Muscle layer of colon (tissue), 2 donors: ENCODE results near the gene P4HTM.

Source experiments
- H3K27ac ChIP-seq: one replicate; pipeline ENCODE4 v1.7.0; 2013; ENCODE audit warnings: low read depth, mild to moderate bottlenecking, low read length, moderate library complexity
- H3K27me3 ChIP-seq, 2 donors: one replicate each; pipeline ENCODE4 v1.7.0; 2013; ENCODE audit warnings: low read length in 2 of 2, mild to moderate bottlenecking in 2 of 2; ENCODE audit not compliant: insufficient read depth in 2 of 2, control insufficient read depth in 1 of 2
- H3K36me3 ChIP-seq: one replicate; pipeline ENCODE4 v1.7.0; 2013; ENCODE audit warnings: mild to moderate bottlenecking, low read length; ENCODE audit not compliant: insufficient read depth
- H3K4me1 ChIP-seq: one replicate; pipeline ENCODE4 v1.7.0; 2013; ENCODE audit warnings: mild to moderate bottlenecking, low read length; ENCODE audit not compliant: insufficient read depth
- H3K4me3 ChIP-seq, 2 donors: one replicate each; pipeline ENCODE4 v1.7.0; 2013; ENCODE audit warnings: low read length in 2 of 2, low read depth in 1 of 2, mild to moderate bottlenecking in 1 of 2, moderate library complexity in 1 of 2
- H3K9ac ChIP-seq: one replicate; pipeline ENCODE4 v1.7.0; 2013; ENCODE audit warnings: low read length
- H3K9me3 ChIP-seq: one replicate; pipeline ENCODE4 v1.7.0; 2013; ENCODE audit warnings: mild to moderate bottlenecking, low read length
- donor health status: abdominal sarcoma.
- donor health status: Adenocarcinoma of cecum.

The P4HTM gene

GRCh38 chr3:49021813-49022687 is 32.0 kb downstream of the P4HTM start, which contains the start of gene NDUFAF3:
NDUFAF3 (plus strand) TSS chr3:49022121; CDS start chr3:49022145, 24 bp downstream.
- Histone ChIP-seq H3K27ac (peak within 1 kb of the TSS; percentile 99), H3K4me1 (peaks cover 27% of the 10 kb centered on the region), H3K9me3 (no peaks in the 10 kb centered on the region), H3K9ac (peak within 1 kb of the TSS; percentile 96), H3K4me3 (peak within 1 kb of the TSS; percentile 82 to 90), H3K36me3 (peaks cover 42% of the 10 kb centered on the region), H3K27me3 (no peaks in the 10 kb centered on the region)

DNA sequence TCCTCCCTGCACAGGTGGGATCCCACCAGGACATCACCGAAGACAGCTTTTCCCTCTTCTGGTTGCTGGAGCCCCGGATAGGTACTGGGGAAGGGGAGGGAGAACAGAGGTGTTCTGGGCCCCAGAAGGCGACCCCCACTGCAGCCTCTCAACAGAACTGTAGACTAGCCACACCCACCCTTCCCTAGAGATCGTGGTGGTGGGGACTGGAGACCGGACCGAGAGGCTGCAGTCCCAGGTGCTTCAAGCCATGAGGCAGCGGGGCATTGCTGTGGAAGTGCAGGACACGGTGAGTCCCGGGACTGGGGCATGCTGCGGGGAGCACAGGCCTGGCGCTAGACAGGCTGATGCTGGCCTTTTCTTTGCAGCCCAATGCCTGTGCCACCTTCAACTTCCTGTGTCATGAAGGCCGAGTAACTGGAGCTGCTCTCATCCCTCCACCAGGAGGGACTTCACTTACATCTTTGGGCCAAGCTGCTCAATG is 32.7 kb downstream of the P4HTM start:
- H3K4me1 ChIP-seq, result peaks cover 22% of the 10 kb centered on the region
- no peaks in the 10 kb centered on the region for H3K27me3 ChIP-seq
- peak overlapping the region; percentile 99 for H3K27ac ChIP-seq
- H3K9ac ChIP-seq, result peak overlapping the region; percentile 96
- H3K36me3 ChIP-seq, result peaks cover 46% of the 10 kb centered on the region
- no peaks in the 10 kb centered on the region for H3K9me3 ChIP-seq
- peak overlapping the region; percentile 82 to 90 for H3K4me3 ChIP-seq

GRCh38 chr3:49023775-49024174 is 33.7 kb downstream of the P4HTM start:
- Histone ChIP-seq H3K27ac (no peak overlapping the region), H3K9ac (no peak overlapping the region), H3K4me1 (peaks cover 33% of the 10 kb centered on the region), H3K4me3 (no peak overlapping the region), H3K9me3 (no peaks in the 10 kb centered on the region), H3K27me3 (no peaks in the 10 kb centered on the region), H3K36me3 (peaks cover 46% of the 10 kb centered on the region)

DNA sequence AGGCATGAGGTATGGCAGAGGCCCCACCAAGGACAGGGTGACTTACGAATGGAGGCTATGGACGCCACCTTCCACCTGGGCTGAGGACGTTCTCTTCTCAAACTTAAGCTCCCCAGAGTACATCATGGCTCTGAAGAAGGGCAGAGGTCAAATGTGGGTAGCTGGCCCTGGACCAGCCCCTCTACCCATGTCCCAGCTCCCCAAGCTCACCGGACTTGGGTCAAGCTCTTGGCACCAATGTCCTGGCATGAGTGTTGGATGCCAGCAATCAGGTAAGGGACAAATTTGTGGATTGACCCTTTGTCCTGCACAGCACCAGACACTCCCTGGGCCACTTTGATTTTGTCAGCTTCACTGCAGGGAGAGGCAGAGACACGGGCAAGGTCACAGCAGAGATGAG is 34.4 kb downstream of the P4HTM start:
- H3K4me1 ChIP-seq, result peaks cover 36% of the 10 kb centered on the region
- no peak overlapping the region for H3K27ac ChIP-seq
- H3K36me3 ChIP-seq, result peaks cover 46% of the 10 kb centered on the region
- H3K9me3 ChIP-seq, result no peaks in the 10 kb centered on the region
- H3K4me3 ChIP-seq, result no peak overlapping the region
- no peaks in the 10 kb centered on the region for H3K27me3 ChIP-seq
- no peak overlapping the region for H3K9ac ChIP-seq

GRCh38 chr3:49025005-49025792 is 35.2 kb downstream of the P4HTM start:
- H3K4me1 ChIP-seq, result peaks cover 34% of the 10 kb centered on the region
- no peaks in the 10 kb centered on the region for H3K9me3 ChIP-seq
- no peak overlapping the region for H3K9ac ChIP-seq
- no peak overlapping the region for H3K4me3 ChIP-seq
- no peak overlapping the region for H3K27ac ChIP-seq
- peaks cover 47% of the 10 kb centered on the region for H3K36me3 ChIP-seq
- no peaks in the 10 kb centered on the region for H3K27me3 ChIP-seq

DNA sequence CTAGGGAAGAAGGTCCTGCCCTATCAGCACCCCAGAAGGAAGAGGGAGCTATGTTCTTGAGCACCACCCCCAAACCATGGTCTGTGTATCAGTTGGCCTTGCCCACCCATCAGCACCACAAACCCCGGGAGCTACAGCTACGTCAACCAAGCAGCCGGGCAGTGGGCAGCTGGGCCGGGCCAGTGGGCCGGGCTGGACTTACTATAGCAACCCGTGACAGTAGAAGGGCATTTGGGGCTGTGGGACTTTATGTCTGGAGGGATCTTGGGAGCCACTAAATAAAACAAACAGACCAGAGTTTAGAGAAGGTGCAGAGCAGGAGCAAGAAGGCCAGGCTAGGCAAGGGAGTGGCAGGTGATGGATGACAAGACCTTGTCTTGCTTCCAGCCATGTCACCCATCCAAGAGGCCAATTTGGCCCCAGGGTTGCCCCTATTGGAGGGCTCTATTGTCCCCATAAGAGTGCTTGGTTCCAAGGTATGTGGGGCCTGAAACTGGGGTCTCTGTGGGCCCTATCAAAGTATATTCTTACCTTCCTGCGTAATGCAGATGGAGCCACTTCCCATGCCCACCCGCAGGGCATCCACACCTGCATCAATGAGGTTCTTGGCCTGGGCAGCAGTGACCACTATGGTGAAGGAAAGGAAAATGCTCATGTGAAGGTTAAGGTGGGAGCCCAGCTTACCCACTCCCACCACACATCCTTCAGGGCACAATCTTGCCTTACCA is 35.9 kb downstream of the P4HTM start:
- Histone ChIP-seq H3K4me3 (no peak overlapping the region), H3K9me3 (no peaks in the 10 kb centered on the region), H3K9ac (no peak overlapping the region), H3K36me3 (peaks cover 53% of the 10 kb centered on the region), H3K4me1 (peaks cover 30% of the 10 kb centered on the region), H3K27ac (no peak overlapping the region), H3K27me3 (no peaks in the 10 kb centered on the region)

DNA sequence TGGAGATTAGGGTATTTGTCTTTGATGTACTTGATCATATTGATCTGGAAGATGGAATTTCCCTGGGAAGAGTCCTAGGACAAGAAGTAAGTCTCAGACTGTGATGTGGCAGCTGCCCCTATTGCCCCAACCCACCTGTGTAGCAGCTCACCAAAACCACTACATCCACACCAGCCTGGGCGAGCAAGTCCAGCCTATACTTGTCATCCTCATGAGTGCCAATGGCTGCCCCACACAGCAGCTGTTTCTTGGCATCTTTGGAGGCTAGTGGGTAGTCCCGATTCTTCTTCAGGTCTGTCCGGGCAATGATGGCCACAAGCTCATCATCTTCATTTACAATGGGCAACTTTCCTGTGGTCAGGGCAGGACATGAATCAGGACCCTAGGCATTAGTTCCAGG is 36.5 kb downstream of the P4HTM start:
- Histone ChIP-seq H3K36me3 (peaks cover 59% of the 10 kb centered on the region), H3K27me3 (no peaks in the 10 kb centered on the region), H3K9ac (no peak overlapping the region), H3K27ac (no peak overlapping the region), H3K9me3 (no peaks in the 10 kb centered on the region), H3K4me1 (peaks cover 30% of the 10 kb centered on the region), H3K4me3 (no peak overlapping the region)

DNA sequence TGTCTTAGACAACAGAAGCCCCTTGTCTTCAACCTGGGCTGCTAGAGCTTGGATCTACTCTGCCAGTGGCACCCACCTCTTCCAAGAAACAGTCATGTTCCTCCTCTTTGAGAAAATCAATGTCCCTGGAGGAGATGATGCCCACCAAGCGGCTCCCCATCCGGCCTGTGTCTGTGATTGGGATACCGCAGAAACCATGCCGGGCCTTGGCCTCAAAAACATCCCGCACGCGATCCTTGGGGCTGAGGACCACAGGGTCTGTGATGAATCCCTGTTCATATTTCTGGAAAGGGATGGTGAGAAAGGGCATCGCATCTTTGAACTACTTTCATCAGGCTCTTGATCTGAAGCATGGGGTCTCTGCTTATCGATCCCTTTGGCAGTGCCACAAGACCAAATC is 37.6 kb downstream of the P4HTM start:
- H3K4me1 ChIP-seq, result peaks cover 30% of the 10 kb centered on the region
- no peaks in the 10 kb centered on the region for H3K9me3 ChIP-seq
- H3K27ac ChIP-seq, result no peak overlapping the region
- no peaks in the 10 kb centered on the region for H3K27me3 ChIP-seq
- H3K36me3 ChIP-seq, result peaks cover 70% of the 10 kb centered on the region
- no peak overlapping the region for H3K4me3 ChIP-seq
- no peak overlapping the region for H3K9ac ChIP-seq

DNA sequence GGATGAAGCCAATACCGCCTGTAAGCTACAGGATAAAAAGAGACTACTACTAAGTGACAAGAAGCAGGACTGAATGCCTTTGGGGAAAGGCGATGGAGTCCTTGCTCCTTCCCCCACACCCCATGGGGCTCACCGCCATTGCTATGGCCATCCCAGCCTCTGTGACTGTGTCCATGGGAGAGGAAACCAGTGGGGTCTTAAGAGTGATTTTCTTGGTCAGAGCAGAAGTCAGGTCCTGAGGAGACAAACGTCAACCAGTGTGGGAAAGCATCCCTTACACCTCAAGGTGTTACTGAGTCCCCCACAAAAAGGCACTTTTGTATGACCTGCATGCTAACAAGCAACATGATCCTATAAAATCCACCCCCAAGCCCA is 38.2 kb downstream of the P4HTM start:
- H3K9me3 ChIP-seq, result no peaks in the 10 kb centered on the region
- peak overlapping the region in 1 of 2 donors; percentile 91 for H3K4me3 ChIP-seq
- H3K27me3 ChIP-seq, result no peaks in the 10 kb centered on the region
- H3K27ac ChIP-seq, result peak overlapping the region; percentile 75
- H3K36me3 ChIP-seq, result peaks cover 71% of the 10 kb centered on the region
- H3K9ac ChIP-seq, result peak overlapping the region; percentile 89
- peaks cover 28% of the 10 kb centered on the region for H3K4me1 ChIP-seq

GRCh38 chr3:49028673-49029562 is 38.9 kb downstream of the P4HTM start, which contains the start of gene IMPDH2:
IMPDH2 (minus strand) TSS chr3:49029398; CDS start chr3:49029350, 48 bp downstream.
- Histone ChIP-seq H3K9me3 (no peaks in the 10 kb centered on the region), H3K4me3 (peak within 1 kb of the TSS; percentile 86 to 91), H3K27me3 (no peaks in the 10 kb centered on the region), H3K27ac (peak within 1 kb of the TSS; percentile 75), H3K36me3 (peaks cover 66% of the 10 kb centered on the region), H3K4me1 (peaks cover 24% of the 10 kb centered on the region), H3K9ac (peak within 1 kb of the TSS; percentile 89)
